Effector memory CD4-positive, alpha-beta T cell (primary cell): ENCODE results near the gene FN3K.
"Not testable (repeated sequence)": the region's sequence is repeated elsewhere in the genome, so short reads cannot be mapped to it uniquely, and the experiment has no call there.

Source experiments
- DNase-seq, 3 donors: peaks; one replicate each; pipeline ENCODE4 v3.0.0-alpha.2; 2020
- H3K27ac ChIP-seq: 2 replicates; pipeline ENCODE4 v1.7.0; 2013; ENCODE audit warnings: mild to moderate bottlenecking, low read length, moderate library complexity; ENCODE audit not compliant: insufficient read depth, poor library complexity, severe bottlenecking
- H3K27me3 ChIP-seq: replicated peaks from 2 replicates; pipeline ENCODE4 v1.7.0; 2013; ENCODE audit warnings: mild to moderate bottlenecking, low read length; ENCODE audit not compliant: insufficient read depth, control insufficient read depth, poor library complexity, severe bottlenecking
- H3K36me3 ChIP-seq: 2 replicates; pipeline ENCODE4 v1.7.0; 2013; ENCODE audit warnings: mild to moderate bottlenecking, low read length, moderate library complexity; ENCODE audit not compliant: control insufficient read depth, insufficient read depth
- H3K4me1 ChIP-seq: 2 replicates; pipeline ENCODE4 v1.7.0; 2013; ENCODE audit warnings: low read length, mild to moderate bottlenecking; ENCODE audit not compliant: control insufficient read depth, insufficient read depth, poor library complexity, severe bottlenecking
- H3K4me3 ChIP-seq: 2 replicates; pipeline ENCODE4 v1.7.0; 2013; ENCODE audit warnings: low read length, low read depth, mild to moderate bottlenecking; ENCODE audit not compliant: insufficient read depth, poor library complexity, severe bottlenecking
- H3K9me3 ChIP-seq: 2 replicates; pipeline ENCODE4 v1.7.0; 2013; ENCODE audit warnings: mild to moderate bottlenecking, low read length, moderate library complexity; ENCODE audit not compliant: control insufficient read depth

FN3K gene

DNA sequence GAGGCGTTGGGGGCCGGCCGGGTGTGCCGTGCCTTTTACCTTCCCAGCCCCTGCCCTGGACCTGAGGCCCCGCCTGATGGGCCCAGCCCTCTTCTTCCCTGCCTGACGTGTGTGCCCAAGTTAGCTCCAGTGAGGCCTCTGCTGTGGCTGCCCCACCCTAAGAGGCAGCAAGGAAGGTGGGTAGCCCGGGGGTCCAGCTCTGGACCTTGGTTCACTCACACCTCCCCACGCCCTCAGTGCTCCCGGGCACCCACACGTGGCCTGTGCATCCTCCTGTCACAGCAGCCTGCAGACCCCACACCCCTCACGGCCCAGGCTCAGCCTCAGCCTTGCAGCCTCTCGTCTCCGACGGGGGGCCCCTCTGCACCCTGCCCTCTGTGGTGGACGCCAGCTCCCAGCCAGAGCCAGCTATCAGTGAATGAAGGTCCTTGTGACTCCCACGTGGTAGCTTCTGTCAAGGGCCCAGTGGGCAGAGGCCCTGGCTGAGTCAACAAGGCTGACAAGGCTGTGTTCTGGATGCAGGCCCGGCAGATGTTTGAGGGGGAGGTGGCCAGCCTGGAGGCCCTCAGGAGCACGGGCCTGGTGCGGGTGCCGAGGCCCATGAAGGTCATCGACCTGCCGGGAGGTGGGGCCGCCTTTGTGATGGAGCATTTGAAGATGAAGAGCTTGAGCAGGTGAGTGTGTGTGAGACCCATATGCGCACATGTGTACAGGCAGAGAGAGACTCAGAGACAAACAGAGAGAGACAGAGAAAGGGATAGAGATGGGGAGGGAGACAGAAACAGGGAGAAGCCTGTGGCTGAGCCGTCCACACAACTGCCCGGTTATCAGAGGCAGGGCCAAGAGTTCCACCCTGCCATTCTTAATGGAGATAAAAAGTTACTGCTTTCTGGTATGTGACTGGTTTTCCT is 2.8 kb downstream of the FN3K start:
- Histone ChIP-seq H3K9me3 (peaks cover 5% of the 10 kb centered on the region), H3K4me3 (no peak overlapping the region), H3K36me3 (peaks cover 10% of the 10 kb centered on the region), H3K4me1 (no peaks in the 10 kb centered on the region), H3K27me3 (no peaks in the 10 kb centered on the region), H3K27ac (no peak overlapping the region)
- DNase-seq = no peak

DNA sequence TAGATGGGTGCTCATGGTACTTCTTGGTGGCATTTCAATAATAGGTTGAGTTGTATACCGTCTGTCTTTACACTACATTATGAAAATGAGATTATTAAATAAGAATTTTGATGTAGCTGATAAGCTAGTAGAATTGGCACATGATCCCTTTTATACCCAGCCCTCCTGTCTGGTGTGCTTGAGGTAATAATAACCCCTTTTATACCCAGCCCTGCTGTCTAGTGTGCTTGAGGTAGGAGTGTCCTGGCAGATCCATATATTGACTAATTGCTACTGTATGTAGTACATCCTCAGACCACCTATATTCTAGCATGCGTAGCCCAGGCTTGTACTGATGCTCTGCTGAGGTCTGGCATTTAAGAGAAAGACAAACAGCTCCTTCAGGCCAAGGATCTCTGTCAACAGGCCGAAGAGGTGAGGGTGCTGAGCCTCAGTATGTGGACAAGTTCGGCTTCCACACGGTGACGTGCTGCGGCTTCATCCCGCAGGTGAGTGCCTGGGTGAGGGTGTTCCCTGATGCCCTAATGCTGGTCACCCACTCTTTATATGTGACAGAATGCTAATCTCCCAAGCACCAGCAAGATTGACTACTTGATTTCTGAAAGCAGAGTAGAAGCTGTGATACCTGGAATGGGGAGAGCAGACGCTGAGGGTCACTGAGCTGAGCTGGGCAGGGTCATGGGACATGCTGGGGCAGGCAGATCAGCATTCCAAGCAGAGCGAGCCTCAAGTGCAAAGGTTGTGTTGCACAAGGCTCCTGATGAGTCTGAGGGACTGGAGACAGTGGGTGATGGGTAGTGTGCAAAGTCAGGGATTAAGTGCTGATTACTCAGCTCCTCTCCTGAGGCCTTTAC is 5.7 kb downstream of the FN3K start:
- H3K4me1 ChIP-seq = no peaks in the 10 kb centered on the region
- peaks cover 5% of the 10 kb centered on the region for H3K9me3 ChIP-seq
- H3K36me3 ChIP-seq = peaks cover 10% of the 10 kb centered on the region
- H3K27me3 ChIP-seq = no peaks in the 10 kb centered on the region
- no peak for DNase-seq
- H3K27ac ChIP-seq = no peak overlapping the region
- H3K4me3 ChIP-seq = no peak overlapping the region

DNA sequence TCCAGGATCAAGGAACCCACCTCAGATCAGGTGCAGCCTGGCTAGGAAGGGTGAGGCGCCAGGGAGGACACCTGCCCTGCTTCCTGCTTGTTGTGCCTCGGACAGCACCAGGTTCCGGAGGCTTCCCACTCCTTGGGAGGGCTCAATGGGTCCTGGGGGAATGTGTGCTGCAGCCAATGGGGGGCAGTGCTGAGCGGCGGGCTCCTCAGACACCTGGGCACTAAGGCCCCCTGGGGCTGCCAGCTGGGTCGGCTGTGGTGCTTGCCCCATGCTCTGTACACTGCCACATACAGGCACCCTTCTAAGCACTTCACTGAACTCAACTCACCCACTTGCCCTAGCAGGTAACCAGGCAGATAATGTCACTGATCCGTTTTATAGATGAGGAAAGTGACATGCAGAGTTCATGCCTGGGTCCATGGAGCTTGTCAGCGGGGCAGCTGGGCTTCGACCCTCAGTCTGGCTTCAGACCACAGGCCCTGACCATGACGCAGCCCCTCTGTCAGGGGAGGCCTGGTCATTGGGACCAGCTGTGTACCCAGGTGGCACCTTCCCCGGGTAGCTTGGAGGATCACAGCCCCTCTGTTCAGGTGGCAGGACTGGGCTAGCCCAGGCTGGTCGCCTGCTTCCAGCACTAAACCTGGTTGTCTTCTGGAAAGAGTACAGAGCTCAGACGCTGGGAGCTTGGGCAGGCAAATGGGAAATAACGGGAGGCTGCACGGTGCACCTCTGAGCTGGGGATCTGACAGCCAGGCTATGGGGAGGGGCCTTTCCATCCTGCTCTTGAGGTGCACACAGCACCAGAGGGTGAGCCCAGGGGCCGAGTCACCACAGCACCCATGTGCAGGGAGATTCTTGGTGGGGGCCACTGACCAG is 8.2 kb downstream of the FN3K start:
- DNase-seq = no peak
- Histone ChIP-seq H3K27ac (no peak overlapping the region), H3K9me3 (peaks cover 5% of the 10 kb centered on the region), H3K4me3 (no peak overlapping the region), H3K27me3 (no peaks in the 10 kb centered on the region), H3K36me3 (peaks cover 10% of the 10 kb centered on the region), H3K4me1 (no peaks in the 10 kb centered on the region)

- not testable (repeated sequence) for H3K36me3 ChIP-seq, H3K4me1 ChIP-seq, DNase-seq, H3K27me3 ChIP-seq, H3K9me3 ChIP-seq, H3K4me3 ChIP-seq, H3K27ac ChIP-seq
Observed at GRCh38 chr17:82744736-82745135, 9.3 kb downstream of the FN3K start.

- Histone ChIP-seq H3K9me3 (peaks cover 5% of the 10 kb centered on the region), H3K27me3 (no peaks in the 10 kb centered on the region), H3K4me1 (no peaks in the 10 kb centered on the region), H3K27ac (no peak overlapping the region), H3K36me3 (peaks cover 10% of the 10 kb centered on the region), H3K4me3 (no peak overlapping the region)
- no peak for DNase-seq
Observed at GRCh38 chr17:82745524-82745923, 10.1 kb downstream of the FN3K start.

DNA sequence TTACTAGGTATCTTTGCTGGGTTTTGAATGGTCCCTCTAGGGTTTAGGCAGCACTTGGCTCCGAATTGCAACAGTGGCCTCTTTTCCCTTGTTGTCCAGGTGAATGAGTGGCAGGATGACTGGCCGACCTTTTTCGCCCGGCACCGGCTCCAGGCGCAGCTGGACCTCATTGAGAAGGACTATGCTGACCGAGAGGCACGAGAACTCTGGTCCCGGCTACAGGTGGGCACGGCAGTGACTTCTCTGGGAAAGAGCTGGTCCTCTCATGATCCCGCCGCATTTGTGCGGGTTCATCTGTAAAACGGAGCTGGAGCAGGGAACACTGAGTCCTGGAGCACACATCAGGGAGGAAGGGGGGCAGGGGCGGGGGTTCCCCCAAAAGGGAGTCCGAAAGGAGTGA is 13.3 kb downstream of the FN3K start:
- Histone ChIP-seq H3K36me3 (no peaks in the 10 kb centered on the region), H3K4me1 (peaks cover 11% of the 10 kb centered on the region), H3K27me3 (no peaks in the 10 kb centered on the region), H3K4me3 (no peak overlapping the region), H3K27ac (no peak overlapping the region), H3K9me3 (no peaks in the 10 kb centered on the region)
- DNase-seq = no peak

DNA sequence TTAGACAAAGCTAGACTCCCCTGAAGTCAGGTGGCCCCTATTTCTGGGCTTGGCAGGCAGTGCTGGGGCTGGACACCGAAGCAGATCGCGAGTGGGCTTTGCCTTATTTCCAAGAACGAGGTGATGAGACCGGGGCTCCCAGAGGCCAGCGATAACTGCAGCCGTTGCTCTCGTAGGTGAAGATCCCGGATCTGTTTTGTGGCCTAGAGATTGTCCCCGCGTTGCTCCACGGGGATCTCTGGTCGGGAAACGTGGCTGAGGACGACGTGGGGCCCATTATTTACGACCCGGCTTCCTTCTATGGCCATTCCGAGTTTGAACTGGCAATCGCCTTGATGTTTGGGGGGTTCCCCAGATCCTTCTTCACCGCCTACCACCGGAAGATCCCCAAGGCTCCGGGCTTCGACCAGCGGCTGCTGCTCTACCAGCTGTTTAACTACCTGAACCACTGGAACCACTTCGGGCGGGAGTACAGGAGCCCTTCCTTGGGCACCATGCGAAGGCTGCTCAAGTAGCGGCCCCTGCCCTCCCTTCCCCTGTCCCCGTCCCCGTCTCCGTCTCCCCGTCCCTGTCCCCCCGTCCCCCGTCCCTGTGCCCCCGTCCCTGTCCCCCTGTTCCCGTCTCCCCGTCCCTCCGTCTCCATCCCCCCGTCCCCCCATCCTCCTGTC is 15.0 kb downstream of the FN3K start:
- Histone ChIP-seq H3K36me3 (no peaks in the 10 kb centered on the region), H3K4me3 (no peak overlapping the region), H3K27me3 (no peaks in the 10 kb centered on the region), H3K4me1 (peaks cover 11% of the 10 kb centered on the region), H3K27ac (no peak overlapping the region), H3K9me3 (no peaks in the 10 kb centered on the region)
- DNase-seq = no peak

GRCh38 chr17:82751171-82751570 is 15.8 kb downstream of the FN3K start:
- DNase-seq = no peak
- Histone ChIP-seq H3K27me3 (no peaks in the 10 kb centered on the region), H3K4me1 (peaks cover 11% of the 10 kb centered on the region), H3K4me3 (peak overlapping the region; percentile 46), H3K27ac (no peak overlapping the region), H3K9me3 (no peaks in the 10 kb centered on the region), H3K36me3 (no peaks in the 10 kb centered on the region)
